HG03060 (cell line): ENCODE measurements around the gene KLHL26.

Experiments
- ATAC-seq: cut with Tn5 transposase; IDR thresholded peaks from one replicate; pipeline ENCODE4 v1.9.1; 2021; ENCODE audit warnings: low read depth, moderate number of reproducible peaks; ENCODE audit not compliant: unreplicated experiment

The KLHL26 gene

GRCh38 chr19:18660939-18661670, 24.3 kb downstream of the KLHL26 start:
- ATAC-seq, result no peak

DNA sequence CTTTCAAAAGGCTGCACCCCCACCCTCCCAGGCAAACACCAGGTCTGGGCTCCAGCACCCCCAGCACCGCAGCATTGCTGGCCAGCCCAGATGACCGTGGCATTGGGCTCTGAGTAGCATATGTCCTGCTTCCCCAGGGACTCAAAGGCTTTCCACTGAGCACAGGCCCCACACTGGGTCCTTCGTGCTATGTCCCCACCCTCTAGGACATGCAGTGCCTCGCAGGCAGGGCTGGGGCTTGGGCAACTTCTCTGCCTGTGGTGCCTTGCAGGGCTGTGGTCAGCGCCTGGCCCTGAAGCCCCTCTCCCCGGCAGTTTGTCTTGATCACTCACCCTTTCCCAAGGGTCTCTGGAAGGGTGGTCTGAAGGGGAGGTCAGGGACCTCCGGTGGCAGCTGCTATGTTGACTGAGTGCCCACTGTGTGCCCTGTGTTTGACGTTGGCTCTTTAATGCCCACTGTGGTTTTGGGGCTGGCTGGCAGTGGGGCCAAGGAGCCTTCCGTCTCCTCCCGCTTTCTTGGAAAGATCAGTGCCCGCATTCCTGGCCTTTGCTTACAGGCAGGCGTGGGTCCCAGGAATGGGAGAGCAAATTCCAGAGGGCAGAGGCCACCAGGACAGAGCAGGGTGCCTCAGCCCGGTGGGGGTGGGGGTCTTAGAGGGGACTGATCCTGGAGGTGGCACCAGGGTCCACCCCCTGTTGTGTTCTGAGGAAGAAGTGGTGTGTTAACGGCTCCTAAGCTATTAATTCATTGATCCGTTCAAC, 26.3 kb downstream of the KLHL26 start:
- ATAC-seq, result no peak

GRCh38 chr19:18663940-18664530, 27.2 kb downstream of the KLHL26 start:
- no peak for ATAC-seq

GRCh38 chr19:18665771-18666202, 29.0 kb downstream of the KLHL26 start:
- no peak for ATAC-seq

GRCh38 chr19:18666317-18666716, 29.5 kb downstream of the KLHL26 start:
- no peak for ATAC-seq

- ATAC-seq, result no peak
Observed at GRCh38 chr19:18666784-18667183, 30.0 kb downstream of the KLHL26 start.

- no peak for ATAC-seq
Observed at GRCh38 chr19:18667531-18668251, 30.9 kb downstream of the KLHL26 start.

GRCh38 chr19:18668252-18668631, 31.4 kb downstream of the KLHL26 start:
- ATAC-seq, result no peak

DNA sequence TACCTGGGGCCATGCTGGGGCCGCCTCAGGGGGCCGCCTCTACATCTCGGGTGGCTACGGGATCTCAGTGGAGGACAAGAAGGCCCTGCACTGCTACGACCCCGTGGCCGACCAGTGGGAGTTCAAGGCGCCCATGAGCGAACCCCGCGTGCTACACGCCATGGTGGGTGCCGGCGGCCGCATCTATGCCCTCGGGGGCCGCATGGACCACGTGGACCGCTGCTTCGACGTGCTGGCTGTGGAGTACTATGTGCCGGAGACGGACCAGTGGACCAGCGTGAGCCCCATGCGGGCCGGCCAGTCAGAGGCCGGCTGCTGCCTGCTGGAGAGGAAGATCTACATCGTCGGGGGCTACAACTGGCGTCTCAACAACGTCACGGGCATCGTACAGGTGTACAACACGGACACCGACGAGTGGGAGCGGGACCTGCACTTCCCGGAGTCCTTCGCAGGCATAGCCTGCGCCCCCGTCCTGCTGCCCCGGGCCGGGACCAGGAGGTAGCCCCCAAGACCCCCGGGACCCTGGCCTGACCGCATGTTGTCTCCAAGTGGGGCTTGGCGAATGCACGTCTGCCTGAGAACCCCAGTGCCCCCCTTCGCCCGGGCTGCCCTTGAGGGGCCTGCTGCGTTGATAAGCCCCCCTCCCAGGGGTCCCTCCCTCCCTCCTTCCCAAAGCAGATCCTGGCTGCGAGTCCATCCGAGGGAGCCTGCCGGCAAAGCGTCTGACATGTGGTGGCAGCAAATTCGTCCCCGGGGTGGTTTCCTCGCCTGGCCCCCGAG, 32.1 kb downstream of the KLHL26 start:
- no peak for ATAC-seq

GRCh38 chr19:18669524-18669817, 32.6 kb downstream of the KLHL26 start:
- no peak for ATAC-seq

DNA sequence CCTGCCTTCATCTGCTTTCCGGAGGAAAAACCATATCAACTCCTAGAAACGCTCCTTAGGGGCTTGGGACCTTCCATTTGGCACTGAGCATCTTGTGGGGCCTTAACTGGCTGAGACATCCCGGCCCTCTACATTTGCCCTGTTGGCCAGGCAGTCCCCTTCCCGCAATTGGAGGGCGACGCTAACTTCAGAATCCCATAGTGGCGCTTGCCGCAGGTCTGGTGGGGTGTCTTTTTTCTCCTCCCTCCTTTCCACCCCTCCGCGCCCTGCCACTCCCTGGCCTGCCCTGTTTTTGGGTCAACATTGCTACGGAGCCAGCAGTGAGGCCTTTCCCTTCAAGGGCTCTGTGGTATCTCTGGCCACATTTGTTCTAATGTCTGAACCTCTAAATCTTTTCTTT, 33.1 kb downstream of the KLHL26 start:
- ATAC-seq, result no peak

DNA sequence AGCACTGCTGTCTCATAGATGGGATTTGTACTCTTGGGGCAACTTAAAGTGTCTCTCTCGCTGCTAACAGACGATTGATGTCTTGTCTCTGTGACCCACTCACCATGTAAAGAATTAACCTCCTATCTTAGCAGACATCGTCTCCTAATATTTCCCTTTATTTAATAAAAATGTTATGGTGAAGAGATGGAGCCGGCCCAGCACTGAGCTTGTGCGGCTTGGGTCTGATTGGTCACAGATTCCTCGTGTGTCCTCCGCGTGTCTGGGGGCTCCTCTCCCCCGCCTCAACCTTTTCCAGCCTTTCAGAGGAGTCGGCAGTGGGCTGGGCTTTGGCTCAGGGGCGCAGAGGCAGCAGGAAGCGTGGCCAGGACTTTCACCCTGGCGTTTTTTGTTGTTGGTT, 33.5 kb downstream of the KLHL26 start:
- ATAC-seq, result no peak

DNA sequence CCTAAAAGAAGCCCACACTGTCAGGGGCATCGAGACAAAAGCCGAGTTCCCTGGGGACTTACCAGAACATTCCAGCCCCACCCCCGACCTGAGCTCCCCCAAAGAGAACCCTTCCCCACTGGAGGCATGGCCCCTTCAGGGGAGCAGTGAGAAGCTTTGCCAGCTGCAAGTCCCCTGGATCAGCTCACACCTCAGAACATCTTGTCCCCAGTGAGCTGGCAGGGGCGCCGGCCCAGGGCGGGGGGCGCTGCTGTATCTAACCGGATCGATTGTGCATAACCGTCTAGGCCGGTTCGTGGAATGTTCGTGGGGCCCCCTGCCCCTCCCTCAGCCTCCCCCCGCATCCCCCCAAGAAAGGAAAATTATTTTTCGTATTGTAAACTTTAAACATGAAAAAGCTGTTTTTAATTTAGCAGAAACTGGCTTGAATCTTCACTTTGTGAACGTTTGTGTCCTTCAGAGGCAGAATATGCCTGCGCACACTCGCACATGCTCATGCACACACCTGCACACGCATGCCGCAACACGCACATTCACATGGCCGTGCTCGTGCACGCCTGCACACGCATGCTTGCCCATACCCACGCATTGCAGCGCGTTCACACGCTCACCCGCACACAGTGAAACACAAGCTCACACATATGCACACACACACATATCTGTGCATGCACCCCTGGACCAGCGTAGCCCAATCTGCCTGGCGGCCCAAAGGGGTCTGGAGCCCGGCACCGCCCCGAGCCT, 34.6 kb downstream of the KLHL26 start:
- ATAC-seq, result no peak

DNA sequence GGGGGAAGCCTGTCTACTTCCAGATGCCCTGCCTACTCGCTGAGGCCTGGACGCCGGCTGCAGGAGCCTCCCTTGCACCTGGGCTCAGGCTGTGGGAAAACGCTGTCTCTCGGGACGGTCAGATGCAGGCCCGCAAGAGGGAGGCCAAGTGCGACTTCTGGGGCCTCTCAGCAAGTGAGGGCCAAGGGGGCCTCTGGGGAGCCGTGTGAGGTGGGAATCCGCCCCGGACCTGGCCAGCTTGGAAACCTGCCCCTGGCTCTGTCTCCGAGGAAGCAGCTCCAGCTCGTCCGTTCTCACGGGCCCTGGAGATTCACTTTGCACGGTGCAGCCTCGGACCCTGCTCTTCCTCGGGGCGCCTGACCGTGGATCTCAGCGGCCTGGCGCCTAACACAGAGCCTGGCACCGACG, 35.2 kb downstream of the KLHL26 start:
- no peak for ATAC-seq

DNA sequence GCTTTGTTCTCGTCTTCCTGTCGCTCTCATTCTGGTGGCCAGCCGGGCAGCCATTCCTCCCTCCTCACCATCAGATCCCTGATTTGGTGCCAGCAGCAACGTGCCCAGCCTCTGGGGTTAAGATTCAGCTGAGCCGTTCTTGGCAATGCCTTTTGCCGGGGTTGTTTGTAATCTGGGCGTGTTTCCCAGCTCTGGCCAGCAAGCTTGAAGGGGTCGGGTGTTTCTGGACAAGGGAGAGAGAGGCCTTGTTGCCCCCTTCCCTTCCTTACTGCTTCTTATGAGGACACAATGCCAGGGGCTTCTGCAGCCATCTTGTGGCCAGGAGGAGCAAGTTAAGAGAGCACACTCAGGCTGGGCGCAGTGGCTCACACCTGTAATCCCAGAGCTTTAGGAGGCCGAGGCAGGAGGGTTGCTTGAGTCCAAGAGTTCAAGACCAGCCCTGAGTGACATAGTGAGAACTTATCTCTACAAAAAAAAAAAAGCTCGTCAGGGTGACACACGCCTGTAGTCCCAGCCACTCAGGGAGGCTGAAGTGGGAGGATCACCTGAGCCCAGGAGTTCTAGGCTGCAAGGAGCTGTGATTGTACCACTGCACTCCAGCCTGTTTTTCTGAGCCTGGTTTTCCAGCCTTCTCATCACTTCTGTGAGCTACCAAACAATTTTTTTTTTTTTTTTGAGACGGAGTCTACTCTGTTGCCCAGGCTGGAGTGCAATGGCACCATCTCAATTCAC, 35.9 kb downstream of the KLHL26 start:
- no peak for ATAC-seq

GRCh38 chr19:18674616-18675015, 37.8 kb downstream of the KLHL26 start:
- ATAC-seq, result no peak

DNA sequence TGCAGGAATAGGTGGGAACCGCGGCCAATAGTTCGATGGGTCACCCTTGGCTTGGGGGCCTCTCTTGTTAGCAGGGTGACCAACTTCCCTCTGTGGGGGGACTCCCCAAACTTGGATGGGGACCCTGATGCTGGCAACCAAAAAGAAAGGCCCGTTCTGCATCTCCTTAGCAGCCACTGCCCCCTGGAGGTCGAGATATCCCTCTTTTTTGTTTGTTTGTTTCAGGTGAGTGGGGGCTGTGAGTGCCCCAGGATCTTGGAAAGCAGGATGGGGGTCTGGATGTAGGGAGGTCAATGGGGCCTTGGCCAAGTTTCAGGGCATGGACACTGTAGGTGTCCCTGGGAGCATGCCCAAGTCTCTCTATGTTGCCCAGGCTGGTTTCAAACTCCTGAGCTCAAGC, 39.0 kb downstream of the KLHL26 start:
- no peak for ATAC-seq

DNA sequence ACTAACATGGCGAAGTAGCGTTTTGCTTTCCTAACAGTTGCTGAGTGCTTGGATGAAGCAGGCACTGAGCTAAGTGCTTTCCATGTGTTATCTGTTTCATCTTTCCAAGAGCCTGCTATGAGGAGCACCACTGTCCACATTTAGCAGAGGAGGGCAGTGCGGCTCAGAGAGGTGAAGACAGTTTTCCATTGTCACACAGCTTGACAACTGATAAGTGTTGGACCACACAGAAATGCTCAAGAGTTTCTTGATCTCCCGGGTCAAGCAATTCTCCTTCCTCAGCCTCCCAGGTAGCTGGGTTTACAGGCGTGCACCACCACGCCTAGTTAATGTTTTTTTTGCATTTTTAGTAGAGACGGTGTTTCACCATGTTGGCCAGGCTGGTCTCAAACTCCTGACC, 39.9 kb downstream of the KLHL26 start:
- ATAC-seq, result no peak

DNA sequence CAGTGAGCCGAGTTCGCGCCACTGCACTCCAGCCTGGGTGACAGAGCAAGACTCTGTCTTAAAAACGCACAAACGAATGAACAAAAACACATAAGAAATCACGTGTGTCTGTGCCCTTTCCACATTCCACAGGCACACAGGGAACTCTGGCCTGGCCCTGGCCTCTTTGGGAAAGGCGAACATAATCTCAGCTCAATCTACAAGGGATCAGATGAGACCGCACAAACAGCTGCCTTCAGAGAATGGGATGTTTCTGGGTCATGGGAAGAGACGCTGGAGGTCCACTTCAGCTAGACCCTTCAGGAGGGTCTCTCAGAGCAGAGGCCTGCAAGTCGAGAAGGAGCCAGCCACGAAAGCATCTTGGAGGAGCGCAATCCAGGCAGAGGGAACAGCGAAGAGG, 40.3 kb downstream of the KLHL26 start:
- ATAC-seq, result no peak
